HepG2 (cell line): ENCODE results near the gene ADAMTSL3. TPM values are rescaled to one million over a fixed set of nuclear protein-coding genes. Genes with fewer than 3 reads are reported as not detected.

Source experiments
- ATAC-seq: fragments of 200-7000 bp; cut with Tn5 transposase; 3 replicates; pipeline ENCODE4 v1.9.1; 2020; ENCODE audit warnings: mild to moderate bottlenecking, moderate library complexity
- BruUV-seq: library from RNA; stranded (reverse); fragments of 400-500 nt; replicated peaks from 2 replicates; lab custom pipeline; 2021; lab: Mats Ljungman, UMichigan
- CTCF ChIA-PET: fragments of 300-600 bp; formaldehyde crosslinking; extraction: SDS; loops from one replicate; lab custom pipeline; 2021; ENCODE audit warnings: low total read pairs, inconsistent platforms, low intra/inter-chr PET ratio; lab: Yijun Ruan, JAX
- POLR2A ChIA-PET: fragments of 350-600 bp; sonication (Branson Sonifier 250); formaldehyde crosslinking; loops from one replicate; lab custom pipeline; 2020; ENCODE audit warnings: antibody characterized with exemption, inconsistent platforms; lab: Yijun Ruan, JAX
- DNase-seq: peaks from one replicate; pipeline ENCODE4 v3.0.0-alpha.2; 2015; ENCODE audit warnings: low spot score
- FAIRE-seq: peaks from 3 replicates; lab custom pipeline; 2011; peaks lifted over from hg19 to GRCh38; lab: Jason Lieb, UNC
- H2AFZ ChIP-seq: one replicate; pipeline ENCODE4 v1.6.1; 2011; ENCODE audit warnings: low read length, inconsistent platforms
- H3K27ac ChIP-seq: fragments of 300-600 bp; 3 replicates; pipeline ENCODE4 v1.8.0; 2011; ENCODE audit warnings: mixed run types, mild to moderate bottlenecking, mixed read lengths, low read length, inconsistent platforms; ENCODE audit not compliant: insufficient read depth; ENCODE audit errors: extremely low read length
- H3K27me3 ChIP-seq, 2 experiments: fragments of 200-600 bp in 1 of 2; 2 replicates in 1 of 2; 3 replicates in 1 of 2; pipeline versions ENCODE4 v1.6.0 to v1.8.0; 2011; ENCODE audit warnings: low read length in 2 of 2, mild to moderate bottlenecking in 2 of 2, moderate library complexity in 2 of 2, inconsistent platforms in 1 of 2; ENCODE audit not compliant: insufficient read depth in 2 of 2, control insufficient read depth in 1 of 2
- H3K36me3 ChIP-seq, 2 experiments: fragments of 200-600 bp in 1 of 2; replicated peaks in 1 of 2; 2 replicates in 1 of 2; 3 replicates in 1 of 2; pipeline versions ENCODE4 v1.5.1 to v1.8.0; 2011; ENCODE audit warnings: low read length in 2 of 2, inconsistent platforms in 1 of 2; ENCODE audit not compliant: insufficient read depth in 2 of 2, control insufficient read depth in 1 of 2
- H3K4me1 ChIP-seq: 2 replicates; pipeline ENCODE4 v1.5.1; 2012; ENCODE audit warnings: low read length, inconsistent platforms; ENCODE audit not compliant: insufficient read depth
- H3K4me2 ChIP-seq: 2 replicates; pipeline ENCODE4 v1.6.0; 2011; ENCODE audit warnings: low read depth, low read length, inconsistent platforms
- H3K4me3 ChIP-seq, 3 experiments: fragments of 200-600 bp in 1 of 3; sonication (generic), shearing (Covaris generic) in 1 of 3; replicated peaks in 1 of 3; 2 replicates each; pipeline ENCODE4 v1.5.1; 2011 to 2016; ENCODE audit warnings: low read length in 3 of 3, inconsistent platforms in 2 of 3, low read depth in 2 of 3, mild to moderate bottlenecking in 2 of 3, control low read depth in 1 of 3, mixed read lengths in 1 of 3; ENCODE audit not compliant: insufficient read depth in 1 of 3
- H3K79me2 ChIP-seq: one replicate; pipeline ENCODE4 v1.6.1; 2011; ENCODE audit warnings: low read length, inconsistent platforms; ENCODE audit not compliant: insufficient read depth
- H3K9ac ChIP-seq: 2 replicates; pipeline ENCODE4 v1.6.0; 2011; ENCODE audit warnings: mild to moderate bottlenecking, low read depth, low read length, inconsistent platforms; ENCODE audit not compliant: insufficient read depth
- H3K9me3 ChIP-seq: 2 replicates; pipeline ENCODE4 v1.5.1; 2012; ENCODE audit warnings: mild to moderate bottlenecking, low read length
- H4K20me1 ChIP-seq: 2 replicates; pipeline ENCODE4 v1.6.0; 2011; ENCODE audit warnings: inconsistent platforms, mild to moderate bottlenecking, low read length, moderate library complexity; ENCODE audit not compliant: insufficient read depth
- GABPB1 ChIP-seq: IDR thresholded peaks from 2 replicates; pipeline ENCODE4 v1.6.1; 2016; ENCODE audit warnings: mild to moderate bottlenecking, missing genetic modification reagents, moderate library complexity, missing compliant biosample characterization
- HNF4A ChIP-seq: sonication (generic); formaldehyde crosslinking; IDR thresholded peaks from 2 replicates; pipeline ENCODE4 v1.4.0; 2020; ENCODE audit warnings: missing genetic modification reagents
- SRF ChIP-seq: IDR thresholded peaks from 2 replicates; pipeline ENCODE4 v1.6.1; 2011; ENCODE audit warnings: mild to moderate bottlenecking, low read depth, low read length, moderate library complexity
- TCF7 ChIP-seq: sonication (generic); IDR thresholded peaks from 2 replicates; pipeline ENCODE4 v1.6.1; 2016; ENCODE audit warnings: antibody characterized with exemption, low read depth
- ZNF124 ChIP-seq: sonication (generic); formaldehyde crosslinking; IDR thresholded peaks from 2 replicates; pipeline ENCODE4 v1.4.0; 2020; ENCODE audit warnings: missing genetic modification reagents
- ZNF335 ChIP-seq: sonication (generic); formaldehyde crosslinking; IDR thresholded peaks from 2 replicates; pipeline ENCODE4 v1.4.0; 2020; ENCODE audit warnings: missing genetic modification reagents
- ZNF367 ChIP-seq: sonication (generic); formaldehyde crosslinking; IDR thresholded peaks from 2 replicates; pipeline ENCODE4 v1.4.0; 2020; ENCODE audit warnings: missing genetic modification reagents, borderline replicate concordance
- ZNF564 ChIP-seq: sonication (generic); formaldehyde crosslinking; IDR thresholded peaks from 2 replicates; pipeline ENCODE4 v1.8.1; 2023; ENCODE audit warnings: mild to moderate bottlenecking, missing genetic modification reagents
- ZNF776 ChIP-seq: sonication (generic); formaldehyde crosslinking; IDR thresholded peaks from 2 replicates; pipeline ENCODE4 v1.4.0; 2020; ENCODE audit warnings: mild to moderate bottlenecking, missing genetic modification reagents
- ZNF816 ChIP-seq: sonication (generic); formaldehyde crosslinking; IDR thresholded peaks from 2 replicates; pipeline ENCODE4 v1.8.0; 2022; ENCODE audit warnings: missing genetic modification reagents, mild to moderate bottlenecking, borderline replicate concordance
- WGBS: methylation state at CpG from one replicate; pipeline ENCODE4 v1.1.6; 2017; ENCODE audit warnings: low lambda C conversion rate; 5-methylcytosine and 5-hydroxymethylcytosine counted together
- in situ Hi-C: cut with HindIII; loops from 2 replicates; pipeline ENCODE4 v1.10.0; 2017; ENCODE audit warnings: low pct_unique_long_range_greater_than_20kb; ENCODE audit not compliant: extremely low pct_ligation_motif_present
- intact Hi-C: fragments of 100-400 bp; cut with micrococcal nuclease; formaldehyde crosslinking; loops from one replicate; pipeline ENCODE4 v1.10.0; 2022; ENCODE audit not compliant: unreplicated experiment
- polyA plus RNA-seq, 8 experiments: library from polyadenylated mRNA; depleted of rRNA in 3 of 8; stranded (reverse) in 7 of 8; unstranded in 1 of 8; fragments of >200 nt; fragmentation: Illumina TruSeq in 4 of 8; extraction: Trizol in 4 of 8; gene quantifications; 2 replicates each; pipeline versions ENCODE4 v1.2.1 to v1.2.3, GENCODE V29; 2011 to 2016; ENCODE audit warnings: low read depth in 4 of 8, missing spikeins in 1 of 8, mixed read lengths in 1 of 8; ENCODE audit not compliant: insufficient read depth in 1 of 8
- total RNA-seq, 5 experiments: library from RNA; depleted of rRNA; stranded (reverse); fragments of >200 nt; fragmentation: Illumina TruSeq; extraction: Trizol; gene quantifications; 2 replicates each; pipeline ENCODE4 v1.2.3, GENCODE V29; 2016; ENCODE audit warnings: low read depth in 1 of 5
- TF ChIP-seq, protein P1 (sequence below): sonication (generic); formaldehyde crosslinking; conservative IDR thresholded peaks from 2 replicates; pipeline ENCODE4 v1.4.0; 2020; ENCODE audit warnings: missing genetic modification reagents
- TF ChIP-seq, protein P2 (sequence below): sonication (generic); formaldehyde crosslinking; IDR thresholded peaks from 2 replicates; pipeline ENCODE4 v1.4.0; 2020; ENCODE audit warnings: missing genetic modification reagents, mild to moderate bottlenecking, borderline replicate concordance

The ADAMTSL3 gene
- total and polyA plus RNA-seq, 2 of the 13 experiments (the other 11 are each of a cell fraction or from before 2014, with no cell fraction given), result 0.04 to 0.09 TPM

DNA sequence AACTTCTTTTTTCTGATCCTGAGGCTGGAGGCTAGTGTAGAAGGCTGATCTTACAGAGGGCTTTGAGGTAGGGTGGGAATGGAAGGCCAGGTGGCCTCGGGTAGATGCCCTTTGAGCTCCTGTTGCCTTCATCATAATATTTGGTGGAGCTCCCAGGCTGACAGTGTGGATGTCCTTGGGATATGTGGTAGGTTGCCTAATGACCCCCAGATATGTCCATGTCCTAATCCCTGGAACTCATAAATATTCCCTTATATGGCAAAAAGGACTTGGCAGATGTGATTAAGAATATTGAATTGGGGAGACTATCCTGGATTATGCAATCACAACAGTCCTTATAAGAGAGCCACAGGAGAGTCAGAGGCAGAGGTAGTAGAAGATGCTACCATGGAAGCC is 5.5 kb downstream of the ADAMTSL3 start:
- no peaks in the 10 kb centered on the region for H3K27me3 ChIP-seq
- no peak overlapping the region for H3K27ac ChIP-seq
- no TSS peak for BruUV-seq
- DNase-seq, result peak; percentile 10
- no peaks in the 10 kb centered on the region for H4K20me1 ChIP-seq
- no peak overlapping the region for H3K4me2 ChIP-seq
- intact Hi-C loops (no loop called here), in situ Hi-C loops (no loop called here)
- ATAC-seq, result no peak
- CTCF ChIA-PET, result no interaction called here
- H3K36me3 ChIP-seq, result no peaks in the 10 kb centered on the region
- no peak for FAIRE-seq
- no peak overlapping the region for H2AFZ ChIP-seq
- peaks cover 32% of the 10 kb centered on the region for H3K4me1 ChIP-seq
- H3K9ac ChIP-seq, result no peak overlapping the region
- no peaks in the 10 kb centered on the region for H3K79me2 ChIP-seq
- peak; percentile 66 for TF ChIP-seq SRF
- TF ChIP-seq ZNF124, result no peak
- TF ChIP-seq ZNF776 (CRISPR knock-in tag), result no peak
- TF ChIP-seq HNF4A, result 0 out of 2 replicates have a peak, but pooled peaks have one; percentile 7
- H3K4me3 ChIP-seq, result no peak overlapping the region
- H3K9me3 ChIP-seq, result no peaks in the 10 kb centered on the region
- WGBS, result 0% methylated on average over 1 of the region's 1 CpG
- POLR2A ChIA-PET, result no interaction called here

DNA sequence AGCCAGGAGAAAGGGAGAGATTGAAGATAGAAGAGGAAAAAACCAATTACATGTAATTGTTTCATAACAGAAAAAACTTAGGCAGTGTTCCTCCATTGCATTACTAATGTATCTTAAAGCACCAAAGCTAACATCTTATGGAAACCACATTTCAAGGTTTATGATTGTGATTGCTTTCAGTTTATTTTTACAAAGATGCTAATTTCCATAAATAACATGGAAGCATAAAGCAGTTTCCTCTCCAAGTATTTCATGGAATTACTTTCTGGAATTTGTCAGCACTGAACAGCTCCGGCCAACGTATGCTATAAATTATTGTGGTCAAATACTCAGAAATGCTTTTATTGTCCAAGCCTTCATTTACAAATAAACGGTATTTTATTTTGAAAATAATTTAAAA is 11.6 kb downstream of the ADAMTSL3 start:
- no TSS peak for BruUV-seq
- no peak overlapping the region for H3K4me3 ChIP-seq
- intact Hi-C loops (no loop called here), in situ Hi-C loops (no loop called here)
- H3K9me3 ChIP-seq, result no peaks in the 10 kb centered on the region
- WGBS, result 2% methylated on average over 3 of the region's 3 CpGs
- no peak overlapping the region for H2AFZ ChIP-seq
- H3K36me3 ChIP-seq, result no peaks in the 10 kb centered on the region
- H3K27me3 ChIP-seq, result no peaks in the 10 kb centered on the region
- DNase-seq (no peak), FAIRE-seq (no peak), ATAC-seq (no peak)
- no peak overlapping the region for H3K4me2 ChIP-seq
- H3K79me2 ChIP-seq, result no peaks in the 10 kb centered on the region
- H3K4me1 ChIP-seq, result no peaks in the 10 kb centered on the region
- TF ChIP-seq ZNF367 (CRISPR knock-in tag) (no peak), ZNF816 (CRISPR knock-in tag) (no peak), ZNF335 (no peak), ZNF564 (CRISPR knock-in tag) (no peak), TCF7 (no peak), GABPB1 (CRISPR knock-in tag) (no peak)
- TF ChIP-seq, protein P1, sequence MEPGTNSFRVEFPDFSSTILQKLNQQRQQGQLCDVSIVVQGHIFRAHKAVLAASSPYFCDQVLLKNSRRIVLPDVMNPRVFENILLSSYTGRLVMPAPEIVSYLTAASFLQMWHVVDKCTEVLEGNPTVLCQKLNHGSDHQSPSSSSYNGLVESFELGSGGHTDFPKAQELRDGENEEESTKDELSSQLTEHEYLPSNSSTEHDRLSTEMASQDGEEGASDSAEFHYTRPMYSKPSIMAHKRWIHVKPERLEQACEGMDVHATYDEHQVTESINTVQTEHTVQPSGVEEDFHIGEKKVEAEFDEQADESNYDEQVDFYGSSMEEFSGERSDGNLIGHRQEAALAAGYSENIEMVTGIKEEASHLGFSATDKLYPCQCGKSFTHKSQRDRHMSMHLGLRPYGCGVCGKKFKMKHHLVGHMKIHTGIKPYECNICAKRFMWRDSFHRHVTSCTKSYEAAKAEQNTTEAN, result no peak
- TF ChIP-seq, protein P2, sequence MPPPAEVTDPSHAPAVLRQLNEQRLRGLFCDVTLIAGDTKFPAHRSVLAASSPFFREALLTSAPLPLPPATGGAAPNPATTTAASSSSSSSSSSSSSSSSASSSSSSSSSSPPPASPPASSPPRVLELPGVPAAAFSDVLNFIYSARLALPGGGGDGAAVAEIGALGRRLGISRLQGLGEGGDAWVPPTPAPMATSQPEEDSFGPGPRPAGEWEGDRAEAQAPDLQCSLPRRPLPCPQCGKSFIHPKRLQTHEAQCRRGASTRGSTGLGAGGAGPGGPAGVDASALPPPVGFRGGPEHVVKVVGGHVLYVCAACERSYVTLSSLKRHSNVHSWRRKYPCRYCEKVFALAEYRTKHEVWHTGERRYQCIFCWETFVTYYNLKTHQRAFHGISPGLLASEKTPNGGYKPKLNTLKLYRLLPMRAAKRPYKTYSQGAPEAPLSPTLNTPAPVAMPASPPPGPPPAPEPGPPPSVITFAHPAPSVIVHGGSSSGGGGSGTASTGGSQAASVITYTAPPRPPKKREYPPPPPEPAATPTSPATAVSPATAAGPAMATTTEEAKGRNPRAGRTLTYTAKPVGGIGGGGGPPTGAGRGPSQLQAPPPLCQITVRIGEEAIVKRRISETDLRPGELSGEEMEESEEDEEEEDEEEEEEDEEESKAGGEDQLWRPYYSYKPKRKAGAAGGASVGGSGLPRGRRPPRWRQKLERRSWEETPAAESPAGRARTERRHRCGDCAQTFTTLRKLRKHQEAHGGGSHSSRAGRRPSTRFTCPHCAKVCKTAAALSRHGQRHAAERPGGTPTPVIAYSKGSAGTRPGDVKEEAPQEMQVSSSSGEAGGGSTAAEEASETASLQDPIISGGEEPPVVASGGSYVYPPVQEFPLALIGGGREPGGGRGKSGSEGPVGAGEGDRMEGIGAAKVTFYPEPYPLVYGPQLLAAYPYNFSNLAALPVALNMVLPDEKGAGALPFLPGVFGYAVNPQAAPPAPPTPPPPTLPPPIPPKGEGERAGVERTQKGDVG (CRISPR knock-in tag), result no peak
- POLR2A ChIA-PET, result no interaction called here
- H3K27ac ChIP-seq, result no peak overlapping the region
- H3K9ac ChIP-seq, result no peak overlapping the region
- no peaks in the 10 kb centered on the region for H4K20me1 ChIP-seq
- CTCF ChIA-PET, result no interaction called here
